NT2/D1 (cell line): Measurements from ENCODE around the gene LSAMP.

Experiments
- YY1 ChIP-seq: IDR thresholded peaks from 2 replicates; pipeline ENCODE4 v1.6.1; 2011; ENCODE audit not compliant: insufficient read length, insufficient read depth
- ZNF274 ChIP-seq: IDR thresholded peaks from 2 replicates; pipeline ENCODE4 v1.6.1; 2011; ENCODE audit warnings: mild to moderate bottlenecking, low read depth, low read length

DNA sequence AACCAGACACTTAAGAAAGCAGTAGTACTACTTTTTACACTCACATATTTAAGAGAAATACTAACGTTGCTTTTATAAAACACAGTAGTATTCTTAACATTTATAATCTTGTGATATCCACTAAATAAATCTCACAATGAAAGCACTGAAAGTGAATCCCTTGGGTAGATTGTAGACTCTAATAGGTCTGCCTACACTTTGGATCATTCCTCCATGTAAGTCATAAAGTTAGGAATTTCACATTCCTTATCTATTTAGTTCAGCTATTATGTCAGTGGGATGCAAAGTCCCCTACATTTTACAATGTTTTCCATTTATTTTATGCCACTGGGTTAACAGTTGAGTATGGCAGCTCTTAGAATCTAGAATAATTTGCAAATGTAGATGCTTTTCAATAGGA is 330.7 kb downstream of the LSAMP start:
- no peak for TF ChIP-seq ZNF274
- TF ChIP-seq YY1, result no peak
